GM19035 (cell line): ENCODE results near the gene UBTD1.

Experiments
- ATAC-seq: cut with Tn5 transposase; IDR thresholded peaks from one replicate; pipeline ENCODE4 v1.9.1; 2021; ENCODE audit not compliant: unreplicated experiment

Gene UBTD1

DNA sequence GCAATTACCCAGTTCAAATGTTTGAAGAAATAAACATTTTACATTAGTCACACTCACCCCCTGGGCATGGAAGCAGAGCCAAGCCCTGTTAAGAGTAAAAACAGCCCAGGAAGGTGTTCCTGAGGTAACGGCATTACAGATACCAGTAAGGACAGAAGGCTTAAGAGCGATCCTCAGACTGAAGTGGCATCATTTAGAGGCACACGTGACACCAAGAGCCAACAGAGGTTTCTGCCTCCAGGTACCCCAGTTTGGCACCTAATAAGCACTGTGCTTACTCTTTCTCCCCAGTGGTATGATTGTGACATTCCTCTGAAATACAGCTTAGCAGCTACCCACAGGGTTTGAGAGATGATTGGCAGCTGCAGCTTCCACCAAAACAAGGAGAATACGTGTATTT, 17.7 kb upstream of the UBTD1 start:
- no peak for ATAC-seq

- ATAC-seq, result no peak
These were observed 16.3 kb upstream of the UBTD1 start for GRCh38 chr10:97482381-97482780.

DNA sequence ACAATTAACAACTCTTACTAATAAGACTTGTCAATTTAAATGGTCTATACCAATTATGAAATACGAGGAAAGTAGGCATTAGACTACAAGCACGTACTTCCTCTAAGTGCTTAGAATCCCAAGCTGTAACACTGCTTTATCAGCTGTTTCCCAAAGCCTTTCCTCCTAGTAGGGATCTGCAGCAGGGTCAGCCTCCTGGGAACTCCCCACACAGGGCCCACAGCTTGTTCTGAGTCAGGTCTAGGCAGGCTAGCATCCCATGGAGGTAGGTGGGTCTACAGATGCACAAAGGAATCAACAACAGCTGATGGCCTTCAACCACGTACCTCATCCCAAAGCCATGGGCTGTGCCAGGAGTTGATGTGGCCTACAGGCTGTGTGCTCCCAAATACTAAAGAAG, 15.2 kb upstream of the UBTD1 start:
- no peak for ATAC-seq

- ATAC-seq, result no peak
These were observed 14.8 kb upstream of the UBTD1 start for GRCh38 chr10:97483921-97484320.

DNA sequence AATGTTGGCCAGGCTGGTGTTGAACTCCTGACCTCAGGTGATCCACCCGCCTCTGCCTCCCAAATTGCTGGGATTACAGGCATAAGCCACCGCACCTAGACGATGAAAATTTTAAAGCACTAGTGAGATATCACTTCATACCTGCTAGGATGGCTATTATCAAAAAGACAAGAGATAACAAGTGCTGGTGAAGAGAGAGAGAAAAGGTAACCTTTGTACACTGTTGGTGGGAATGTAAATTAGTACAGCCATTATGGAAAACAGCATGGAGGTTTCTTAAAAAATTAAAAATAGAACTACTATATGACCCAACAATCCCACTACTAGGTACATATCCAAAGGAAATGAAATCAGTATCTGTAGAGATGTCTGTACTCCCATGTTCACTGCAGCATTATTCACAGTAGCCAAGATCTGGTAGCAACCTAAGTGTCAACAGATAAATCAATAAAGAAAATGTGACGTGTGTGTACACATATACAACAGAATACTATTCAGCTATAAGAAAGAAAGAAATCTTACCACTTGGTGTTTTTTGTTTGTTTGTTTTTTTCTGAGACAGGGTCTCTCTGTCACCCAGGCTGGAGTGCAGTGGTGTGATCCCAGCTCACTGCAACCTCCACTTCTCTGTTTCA, 13.0 kb upstream of the UBTD1 start:
- ATAC-seq, result no peak

DNA sequence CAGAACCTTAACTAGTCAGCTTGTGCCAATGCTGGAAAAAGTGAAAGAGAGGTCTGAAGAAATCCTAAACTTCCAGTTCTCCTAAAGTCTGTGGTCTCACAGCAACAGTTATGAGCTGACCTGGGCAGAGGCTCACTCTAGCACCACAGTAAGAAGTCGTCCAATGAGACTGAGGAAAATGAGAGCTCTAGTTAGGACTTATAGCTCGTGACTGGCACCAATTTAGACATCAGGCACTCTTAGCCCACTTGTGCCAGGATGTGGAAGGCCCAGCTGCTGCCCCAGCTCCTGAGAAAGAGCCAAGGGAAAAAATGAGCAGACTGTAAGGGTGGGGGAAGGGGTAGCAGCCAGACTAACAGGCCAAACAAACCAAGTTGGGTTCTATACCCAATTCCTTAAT, 8.1 kb upstream of the UBTD1 start:
- ATAC-seq, result no peak

GRCh38 chr10:97494151-97494550, 4.6 kb upstream of the UBTD1 start:
- no peak for ATAC-seq

- ATAC-seq, result no peak
These were observed 3.7 kb upstream of the UBTD1 start for GRCh38 chr10:97494863-97495506.

DNA sequence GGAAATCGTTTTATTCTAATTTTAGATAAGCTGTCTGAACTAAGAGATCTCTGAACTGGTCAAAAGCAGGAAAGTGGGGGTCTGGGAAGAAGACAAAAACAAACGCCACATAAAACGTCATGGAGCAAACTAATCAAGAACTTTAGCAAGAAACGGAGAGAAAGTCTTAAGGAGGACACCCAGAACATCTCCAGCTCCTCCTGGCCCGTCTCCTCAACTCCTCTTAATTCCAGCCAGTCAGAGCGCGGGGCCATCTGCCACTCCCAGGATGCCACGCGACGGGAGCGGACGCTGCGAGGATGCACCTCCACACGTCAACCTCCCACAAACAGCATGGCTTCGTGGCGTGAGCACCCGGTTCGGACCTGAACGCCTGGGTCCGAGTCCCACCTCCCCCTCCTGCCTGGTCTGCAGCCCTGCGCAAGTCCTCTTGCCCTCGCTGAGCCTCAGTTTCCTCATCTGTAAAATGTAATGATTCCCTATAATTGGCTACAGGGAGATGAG, 1.1 kb upstream of the UBTD1 start:
- peak; percentile 25 for ATAC-seq

DNA sequence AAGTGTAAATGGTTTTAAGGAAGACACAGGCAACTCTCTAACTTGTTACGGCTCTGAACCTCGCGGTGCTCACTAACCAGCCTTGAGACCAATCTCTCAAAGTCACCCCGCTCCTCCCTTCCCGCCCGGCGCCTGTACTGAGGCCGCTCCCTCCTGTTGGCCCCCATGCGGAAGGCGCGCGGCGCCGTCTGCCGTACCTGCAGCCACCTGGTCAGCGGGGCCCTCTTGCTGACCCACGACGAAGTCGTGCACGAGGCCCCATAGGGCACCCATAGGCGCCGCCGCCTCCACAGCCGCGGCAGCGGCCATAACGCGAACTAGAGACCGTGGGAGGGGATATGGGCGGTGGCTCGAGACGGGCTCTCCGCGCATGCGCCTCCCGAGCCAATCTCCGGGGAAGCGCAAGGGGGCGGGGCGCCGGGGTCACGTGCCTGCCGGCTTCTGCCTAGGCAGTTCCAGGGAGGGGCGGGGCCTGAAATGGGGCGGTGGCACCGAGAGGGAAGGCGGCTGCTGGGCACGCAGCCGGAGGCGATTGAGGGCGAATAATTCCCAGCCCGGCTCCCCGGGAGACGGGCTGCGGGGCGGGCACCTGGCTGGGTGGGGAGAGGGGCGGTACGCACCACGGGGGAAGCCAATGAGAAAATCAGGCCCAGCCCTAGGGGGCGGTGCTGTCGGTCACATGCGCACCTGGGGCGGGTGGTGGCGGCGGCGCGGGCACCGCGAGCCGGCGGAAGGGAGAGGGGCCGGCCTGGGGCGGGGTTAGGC, 466 bp upstream of the UBTD1 start, which contains the start of gene MMS19:
MMS19 (minus strand) TSS at position 347 of the 765 bp plus-strand sequence; CDS start at position 309, 38 bp downstream.
- peak; percentile 92 for ATAC-seq

DNA sequence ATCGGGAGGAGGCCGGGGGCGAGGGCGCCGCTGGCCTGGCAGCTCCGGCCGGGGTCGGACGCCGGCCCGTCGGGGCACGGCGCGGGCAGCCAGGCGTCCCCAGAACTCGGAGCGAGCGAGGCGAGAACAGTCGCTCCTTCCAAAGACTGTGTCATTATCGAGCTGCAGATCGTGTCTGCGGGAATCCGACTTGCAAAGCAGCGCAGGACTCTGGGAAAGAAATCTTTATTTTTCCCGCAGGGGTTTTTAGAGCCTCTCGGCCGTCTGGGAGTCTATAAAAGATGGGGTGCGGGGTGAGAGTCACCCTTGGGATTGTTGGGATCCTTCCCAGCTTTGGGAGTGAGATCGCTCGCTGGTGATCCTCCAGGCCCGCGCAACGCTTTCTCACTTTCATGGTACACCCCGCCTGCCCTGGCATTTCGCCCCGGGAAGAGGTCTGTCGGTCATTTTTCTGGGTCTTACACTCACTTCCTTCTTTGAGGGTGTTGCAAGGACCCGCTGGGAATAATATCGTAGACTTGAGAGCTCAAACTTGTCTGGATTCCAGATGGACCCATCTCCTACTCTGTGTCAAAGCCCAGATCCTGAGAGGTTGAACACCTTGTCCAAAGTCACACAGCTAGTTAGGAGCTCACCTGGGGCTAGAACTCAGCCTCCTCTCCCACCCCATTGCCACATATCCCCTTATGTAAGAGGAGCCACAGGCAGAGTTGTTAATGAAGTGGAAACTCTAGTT, 1.0 kb downstream of the UBTD1 start:
- no peak for ATAC-seq

- no peak for ATAC-seq
These were observed 1.5 kb downstream of the UBTD1 start for GRCh38 chr10:97500297-97500575.

GRCh38 chr10:97502916-97503315, 4.2 kb downstream of the UBTD1 start:
- no peak for ATAC-seq

- ATAC-seq, result no peak
These were observed 4.7 kb downstream of the UBTD1 start for GRCh38 chr10:97503406-97503805.

DNA sequence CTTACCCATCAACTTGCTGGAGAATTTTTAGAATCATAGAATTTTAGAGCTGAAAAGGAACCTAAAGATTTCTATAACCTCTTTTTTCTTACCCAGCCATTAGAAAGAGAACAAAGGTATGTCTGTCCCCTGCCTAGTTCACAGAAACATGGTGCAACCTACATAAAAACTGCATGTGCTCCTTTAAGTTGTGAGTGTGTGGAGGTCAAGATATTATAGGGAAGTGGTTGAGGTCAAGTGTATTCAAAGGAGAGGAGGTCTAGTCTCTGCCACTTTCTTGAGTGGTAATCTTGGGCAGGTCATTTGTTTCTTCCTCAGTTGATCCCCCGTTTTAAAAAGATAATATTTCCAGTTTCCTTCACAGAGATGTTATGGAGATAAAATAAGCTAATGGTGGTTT, 6.4 kb downstream of the UBTD1 start:
- no peak for ATAC-seq

DNA sequence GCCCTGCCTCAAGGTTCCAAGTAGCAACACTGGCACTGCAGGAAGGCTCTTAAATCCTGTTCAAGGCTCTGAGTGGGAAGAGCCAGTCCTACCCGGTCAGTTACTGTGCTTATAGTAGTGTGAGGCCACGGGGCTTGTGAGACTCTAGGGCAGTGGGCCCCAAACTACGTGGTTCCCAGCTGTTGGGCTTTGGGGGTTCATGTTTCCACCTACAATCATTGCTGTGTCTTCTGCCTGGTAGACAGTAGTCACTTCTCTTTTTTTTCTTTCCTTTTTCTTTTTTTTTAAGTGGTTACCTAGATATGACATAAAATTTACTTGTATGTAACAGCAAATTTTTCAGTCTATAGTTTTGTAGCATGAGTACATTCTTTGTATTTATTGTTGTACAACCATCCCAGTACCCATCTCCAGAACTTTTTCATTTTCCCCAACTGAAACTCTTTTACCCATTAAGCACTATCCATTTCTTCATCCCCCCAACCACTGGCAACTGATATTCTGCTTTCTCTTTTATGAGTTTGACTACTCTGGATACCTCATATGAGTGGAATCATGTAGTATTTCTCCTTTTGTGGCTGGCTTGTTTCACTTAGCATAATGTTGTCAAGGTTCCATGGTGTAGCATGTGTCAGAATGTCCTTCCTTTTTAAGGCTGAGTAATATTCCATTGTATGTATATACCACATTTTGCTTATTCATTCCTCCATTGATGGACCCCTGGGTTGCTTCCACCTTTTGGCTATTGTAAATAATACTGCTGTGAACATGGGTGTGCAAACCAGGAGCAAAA, 7.7 kb downstream of the UBTD1 start:
- no peak for ATAC-seq

GRCh38 chr10:97508342-97508741, 9.6 kb downstream of the UBTD1 start:
- no peak for ATAC-seq

GRCh38 chr10:97509120-97509680, 10.5 kb downstream of the UBTD1 start:
- no peak for ATAC-seq

GRCh38 chr10:97510686-97511085, 12.0 kb downstream of the UBTD1 start:
- no peak for ATAC-seq

GRCh38 chr10:97511711-97512440, 13.2 kb downstream of the UBTD1 start:
- no peak for ATAC-seq
